HG02798 (cell line): Measurements from ENCODE around the gene RASSF4.

Experiments
- ATAC-seq: cut with Tn5 transposase; IDR thresholded peaks from one replicate; pipeline ENCODE4 v1.9.1; 2021; ENCODE audit warnings: mild to moderate bottlenecking; ENCODE audit not compliant: unreplicated experiment, poor library complexity

RASSF4 gene

DNA sequence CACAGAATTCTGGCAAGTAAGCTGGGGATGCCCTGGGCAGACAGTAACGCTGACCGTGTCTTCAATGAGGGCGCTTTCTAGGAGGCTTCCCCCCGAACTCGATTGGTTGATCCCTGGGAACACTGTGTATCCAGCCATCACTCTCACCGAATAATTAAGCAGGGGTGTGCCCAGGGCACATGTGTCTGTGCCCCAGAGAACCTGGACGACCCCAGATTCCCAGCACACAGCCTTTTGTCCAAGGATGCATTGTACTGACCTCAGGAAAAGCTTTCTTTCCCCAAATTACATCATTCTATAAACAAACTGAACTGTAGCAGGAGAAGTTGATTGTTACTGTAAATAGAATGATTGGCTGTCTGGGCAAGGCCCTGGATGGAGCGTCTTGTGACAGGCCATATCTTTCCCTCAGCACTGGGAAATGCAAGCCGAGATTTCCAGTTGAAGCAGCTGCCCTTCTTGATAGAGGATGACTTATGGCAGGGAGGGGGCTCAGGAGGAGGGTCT, 25.6 kb downstream of the RASSF4 start:
- ATAC-seq = no peak

GRCh38 chr10:44986179-44986578, 26.6 kb downstream of the RASSF4 start:
- ATAC-seq = no peak

GRCh38 chr10:44986670-44987069, 27.1 kb downstream of the RASSF4 start:
- no peak for ATAC-seq

- ATAC-seq = no peak
Measured at GRCh38 chr10:44988957-44989585, 29.5 kb downstream of the RASSF4 start.

DNA sequence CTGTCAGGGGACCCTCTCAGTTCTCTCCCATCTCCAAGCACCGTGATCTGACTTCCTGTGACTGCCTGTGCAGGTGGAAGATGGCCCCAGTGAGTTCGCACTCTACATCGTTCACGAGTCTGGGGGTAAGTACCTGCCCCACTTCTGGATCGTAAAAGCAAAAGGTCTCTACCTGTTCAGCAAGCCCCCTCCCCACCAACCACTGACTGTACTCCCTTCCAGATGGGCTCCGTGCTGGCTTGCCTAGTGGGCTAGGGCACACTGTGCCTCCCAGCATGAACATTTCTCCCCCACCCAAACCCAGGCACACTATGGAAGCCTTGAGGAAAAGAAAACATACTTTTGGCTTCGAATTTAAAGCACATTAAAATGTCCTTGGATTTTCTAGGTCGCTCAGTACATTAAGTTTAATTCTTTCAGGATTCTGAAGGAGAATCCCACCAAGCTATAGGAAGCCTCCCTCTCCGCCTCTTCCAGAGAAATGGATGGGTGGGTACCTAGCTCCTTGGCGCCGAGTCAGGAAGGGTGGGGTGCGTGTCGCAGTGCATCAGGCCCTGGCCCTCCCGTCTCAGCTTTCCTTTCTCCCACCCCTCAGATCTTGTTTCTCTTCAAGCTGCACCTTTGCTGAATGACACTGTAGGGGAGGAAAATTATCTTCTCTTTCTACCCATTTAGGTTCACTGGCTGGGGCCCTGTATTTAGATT, 30.1 kb downstream of the RASSF4 start:
- ATAC-seq = no peak

- no peak for ATAC-seq
Measured at GRCh38 chr10:44990302-44990655, 30.7 kb downstream of the RASSF4 start.

DNA sequence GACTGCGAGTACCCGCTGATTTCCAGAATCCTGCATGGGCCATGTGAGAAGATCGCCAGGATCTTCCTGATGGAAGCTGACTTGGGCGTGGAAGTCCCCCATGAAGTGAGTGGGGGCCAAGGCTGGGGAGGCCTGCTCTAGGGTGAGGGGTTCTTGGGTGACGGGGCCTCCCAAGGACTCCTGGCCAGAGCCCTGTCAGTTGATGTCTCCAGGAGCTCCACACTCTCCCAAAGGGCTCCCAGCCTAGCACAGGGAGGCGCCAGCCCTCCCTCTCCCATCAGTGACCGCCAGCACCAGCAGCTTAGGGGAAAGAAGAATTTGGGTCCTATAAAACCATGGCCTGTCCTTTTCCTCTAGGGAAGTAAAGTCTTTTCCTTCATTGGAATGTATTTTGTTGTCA, 31.4 kb downstream of the RASSF4 start:
- no peak for ATAC-seq

GRCh38 chr10:44991571-44991970, 32.0 kb downstream of the RASSF4 start:
- no peak for ATAC-seq

- ATAC-seq = no peak
Measured at GRCh38 chr10:44992070-44992731, 32.6 kb downstream of the RASSF4 start.

- ATAC-seq = no peak
Measured at GRCh38 chr10:44992732-44993225, 33.2 kb downstream of the RASSF4 start.

DNA sequence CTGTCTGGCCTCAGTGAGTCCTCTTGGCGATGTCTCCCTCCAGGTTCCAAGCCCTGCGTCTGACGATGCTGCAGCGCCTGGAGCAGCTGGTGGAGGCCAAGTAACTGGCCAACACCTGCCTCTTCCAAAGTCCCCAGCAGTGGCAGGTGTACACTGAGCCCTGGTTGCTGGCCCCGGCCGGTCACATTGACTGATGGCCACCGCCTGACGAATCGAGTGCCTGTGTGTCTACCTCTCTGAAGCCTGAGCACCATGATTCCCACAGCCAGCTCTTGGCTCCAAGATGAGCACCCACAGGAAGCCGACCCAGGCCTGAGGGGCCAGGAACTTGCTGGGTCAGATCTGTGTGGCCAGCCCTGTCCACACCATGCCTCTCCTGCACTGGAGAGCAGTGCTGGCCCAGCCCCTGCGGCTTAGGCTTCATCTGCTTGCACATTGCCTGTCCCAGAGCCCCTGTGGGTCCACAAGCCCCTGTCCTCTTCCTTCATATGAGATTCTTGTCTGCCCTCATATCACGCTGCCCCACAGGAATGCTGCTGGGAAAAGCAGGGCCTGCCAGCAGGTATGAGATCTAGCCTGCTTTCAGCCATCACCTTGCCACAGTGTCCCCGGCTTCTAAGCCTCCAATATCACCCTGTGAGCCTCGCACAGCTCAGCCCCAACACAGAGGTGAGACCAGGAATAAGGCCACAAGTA, 33.8 kb downstream of the RASSF4 start:
- ATAC-seq = no peak

DNA sequence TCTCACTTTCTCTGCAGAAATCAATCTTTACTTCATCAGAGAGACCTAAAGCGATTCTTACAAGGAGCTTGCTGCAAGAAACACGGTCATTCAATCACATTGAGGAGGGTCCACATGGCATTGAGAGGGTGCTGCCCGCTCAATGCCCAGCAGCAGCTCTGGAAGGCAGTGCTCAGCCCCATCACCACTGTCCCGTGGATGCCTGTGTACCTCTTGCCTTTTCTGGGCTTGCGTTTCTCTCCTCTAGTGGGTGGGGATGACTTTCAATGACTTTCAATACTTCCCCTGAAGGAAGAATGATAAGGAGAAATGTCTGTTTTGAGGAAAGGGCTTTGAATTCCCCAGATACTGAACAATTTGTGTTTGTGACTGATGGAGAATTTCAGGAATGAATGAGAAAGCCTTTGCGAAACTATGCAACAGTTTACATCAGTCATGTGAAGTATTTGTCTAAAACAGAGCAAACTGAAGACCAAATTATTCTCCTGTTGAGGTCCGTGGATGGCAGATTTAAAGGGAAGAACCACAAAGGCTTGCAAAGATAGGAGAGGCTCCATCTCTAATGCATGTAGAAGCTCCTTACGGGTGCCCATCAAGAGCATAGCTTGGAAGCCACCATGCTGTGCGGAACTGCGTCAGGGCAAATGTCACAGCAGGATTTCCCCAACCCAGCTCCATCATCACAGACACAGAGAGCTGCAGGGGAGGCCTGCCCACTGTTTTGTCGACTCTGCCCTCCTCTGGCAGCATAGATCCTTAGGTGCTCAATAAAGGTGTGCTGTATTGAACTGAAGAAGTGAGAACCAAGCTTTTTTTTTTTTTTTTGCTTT, 34.5 kb downstream of the RASSF4 start:
- ATAC-seq = no peak

GRCh38 chr10:44994752-44995530, 35.3 kb downstream of the RASSF4 start:
- no peak for ATAC-seq

DNA sequence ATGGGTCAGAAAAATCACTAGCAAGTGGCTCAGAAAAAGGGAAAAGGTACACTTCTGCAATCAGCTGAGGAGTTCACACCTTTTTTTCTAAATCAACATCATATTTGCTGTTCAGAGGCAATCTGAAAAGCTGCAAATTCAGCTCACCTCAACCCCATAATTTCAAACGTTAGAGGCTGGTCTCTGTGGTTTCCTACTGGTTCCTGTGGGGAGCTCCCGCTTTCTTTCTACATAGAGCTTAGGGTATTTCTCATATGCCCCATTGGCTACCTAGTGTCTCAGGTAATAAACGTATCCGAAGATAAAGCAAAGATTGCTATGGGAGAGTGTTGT, 35.9 kb downstream of the RASSF4 start:
- no peak for ATAC-seq

DNA sequence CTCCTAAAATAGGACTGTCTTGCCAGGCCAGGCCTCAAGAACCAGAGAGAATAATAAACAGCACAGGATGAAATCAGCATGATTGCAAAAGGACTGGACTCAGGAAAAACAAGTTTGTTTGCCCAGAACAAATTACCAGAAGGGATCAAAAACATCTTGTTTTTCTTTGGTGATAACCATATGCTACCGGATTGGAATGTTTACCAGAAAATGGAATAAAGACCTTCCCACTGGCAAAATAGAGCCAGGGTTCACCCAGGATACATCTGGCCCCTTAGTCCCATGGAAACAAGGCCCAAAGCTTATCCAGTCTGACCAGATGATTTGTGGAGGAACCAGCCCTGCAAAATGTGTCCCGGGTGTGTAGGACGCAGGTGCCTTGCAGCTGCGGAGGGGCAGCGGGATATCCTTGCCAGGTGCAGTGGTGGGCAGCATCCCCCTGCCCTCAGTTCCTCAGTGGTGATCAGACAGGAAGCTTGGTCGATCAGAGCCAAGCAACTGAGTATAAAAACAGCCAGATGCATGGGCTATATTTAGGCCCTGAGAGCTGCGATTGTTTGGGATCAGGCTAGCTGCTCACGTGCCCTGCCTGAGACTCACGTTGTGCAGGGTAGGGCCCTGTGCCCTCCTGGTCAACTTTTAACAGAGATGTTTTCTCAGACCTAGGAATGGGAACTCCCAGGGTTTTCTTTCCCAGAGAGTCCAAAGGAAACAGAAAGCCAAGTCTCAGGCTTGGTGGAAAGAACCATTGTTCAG, 36.5 kb downstream of the RASSF4 start:
- no peak for ATAC-seq

- ATAC-seq = no peak
Measured at GRCh38 chr10:44997105-44997748, 37.6 kb downstream of the RASSF4 start.

- ATAC-seq = no peak
Measured at GRCh38 chr10:44998146-44998631, 38.6 kb downstream of the RASSF4 start.
